GM18867 (cell line): ENCODE measurements around the gene C20orf204.

Experiments used
- ATAC-seq: cut with Tn5 transposase; IDR thresholded peaks from one replicate; pipeline ENCODE4 v1.9.1; 2021; ENCODE audit warnings: mild to moderate bottlenecking, moderate library complexity; ENCODE audit not compliant: unreplicated experiment

C20orf204 gene

DNA sequence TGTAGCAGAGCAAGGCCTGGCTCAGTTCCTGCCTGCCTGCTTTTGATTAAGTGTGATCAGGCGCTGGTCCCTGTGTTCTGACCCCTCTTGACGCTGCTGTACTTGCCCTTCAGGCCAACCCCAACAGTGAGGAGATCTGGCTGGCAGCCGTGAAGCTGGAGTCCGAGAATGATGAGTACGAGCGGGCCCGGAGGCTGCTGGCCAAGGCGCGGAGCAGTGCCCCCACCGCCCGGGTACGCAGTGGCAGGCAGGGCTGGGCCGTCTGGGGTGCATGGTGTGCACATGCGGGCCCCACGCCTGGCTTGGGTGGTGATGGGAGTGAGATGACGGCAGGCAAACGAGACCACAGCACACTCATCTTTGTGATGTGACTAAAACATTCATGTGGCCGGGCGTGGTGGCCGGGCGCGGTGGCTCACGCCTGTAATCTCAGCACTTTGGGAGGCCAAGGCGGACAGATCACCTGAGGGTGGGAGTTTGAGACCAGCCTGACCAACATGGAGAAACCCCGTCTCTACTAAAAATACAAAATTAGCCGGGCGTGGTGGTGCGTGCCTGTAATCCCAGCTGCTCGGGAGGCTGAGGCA is 10.1 kb upstream of the C20orf204 start:
- no peak for ATAC-seq

DNA sequence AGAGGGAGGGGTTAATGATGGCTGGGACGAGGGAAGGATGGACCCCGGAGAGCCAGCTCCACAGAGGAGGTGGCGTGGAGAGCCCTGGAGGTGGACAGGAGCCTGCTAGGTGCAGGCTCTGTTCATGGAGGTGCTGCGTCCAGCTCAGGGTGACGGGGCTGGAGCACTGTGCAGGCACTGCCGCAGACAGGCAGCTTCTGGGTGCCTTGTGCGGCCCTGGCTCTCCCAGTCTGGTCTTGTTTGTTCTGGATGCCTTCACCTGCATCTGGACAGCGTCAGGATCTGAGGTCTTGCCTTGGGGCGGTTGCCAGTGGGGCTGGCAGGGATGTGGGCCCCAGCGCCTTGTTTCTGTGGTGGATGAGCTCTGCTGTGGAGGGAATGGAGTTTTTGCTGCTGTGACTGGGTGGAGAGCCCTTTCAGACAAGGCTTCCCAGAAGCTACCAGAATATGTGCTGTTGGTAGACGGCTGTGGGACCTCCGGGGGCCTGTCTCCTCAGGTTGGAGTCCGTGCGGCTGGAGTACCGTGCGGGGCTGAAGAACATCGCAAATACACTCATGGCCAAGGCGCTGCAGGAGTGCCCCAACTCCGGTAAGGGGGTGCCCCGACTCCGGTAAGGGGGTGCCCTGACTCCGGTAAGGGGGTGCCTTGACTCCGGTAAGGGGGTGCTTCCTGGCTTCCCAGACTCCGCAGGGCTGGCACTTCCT is 7.8 kb upstream of the C20orf204 start:
- no peak for ATAC-seq

- no peak for ATAC-seq
Measured at GRCh38 chr20:64029293-64030117, 6.5 kb upstream of the C20orf204 start.

DNA sequence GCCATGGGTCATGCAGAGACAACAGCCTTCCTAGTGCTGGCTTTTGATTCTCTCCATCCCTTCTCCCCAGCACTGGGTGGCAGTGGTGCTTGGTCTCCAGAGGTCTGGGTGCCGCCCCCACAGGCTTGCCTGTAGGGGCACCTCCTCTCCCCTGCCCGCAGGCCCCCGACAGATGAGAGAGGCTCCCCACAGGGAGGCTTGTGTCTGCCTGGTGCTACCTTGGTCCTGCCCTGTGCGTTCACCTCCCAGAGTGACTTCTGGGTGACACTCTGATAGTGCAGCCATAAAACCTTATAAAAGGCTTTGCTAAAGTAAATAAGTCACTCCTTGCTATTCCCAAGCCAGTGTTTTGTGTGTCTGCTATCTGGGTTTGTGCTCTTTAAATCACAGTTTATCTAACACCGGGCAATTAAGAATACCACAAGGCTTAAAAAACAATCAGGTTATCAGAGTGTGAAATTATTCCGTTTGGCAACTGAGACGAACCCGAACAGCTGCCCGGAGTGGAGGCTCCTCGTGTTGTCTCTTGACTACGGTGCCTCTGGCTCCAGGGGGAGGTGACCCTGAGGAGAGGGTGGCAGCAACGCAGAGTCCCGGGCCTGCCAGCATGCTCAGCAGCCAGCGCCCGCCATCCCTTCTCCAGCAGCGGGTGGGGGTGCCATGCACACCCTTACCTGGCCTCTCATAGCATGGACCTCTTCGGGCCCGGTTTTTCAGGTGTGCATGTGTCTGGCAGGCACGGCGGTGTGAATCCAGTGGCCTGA is 5.4 kb upstream of the C20orf204 start:
- ATAC-seq = no peak

DNA sequence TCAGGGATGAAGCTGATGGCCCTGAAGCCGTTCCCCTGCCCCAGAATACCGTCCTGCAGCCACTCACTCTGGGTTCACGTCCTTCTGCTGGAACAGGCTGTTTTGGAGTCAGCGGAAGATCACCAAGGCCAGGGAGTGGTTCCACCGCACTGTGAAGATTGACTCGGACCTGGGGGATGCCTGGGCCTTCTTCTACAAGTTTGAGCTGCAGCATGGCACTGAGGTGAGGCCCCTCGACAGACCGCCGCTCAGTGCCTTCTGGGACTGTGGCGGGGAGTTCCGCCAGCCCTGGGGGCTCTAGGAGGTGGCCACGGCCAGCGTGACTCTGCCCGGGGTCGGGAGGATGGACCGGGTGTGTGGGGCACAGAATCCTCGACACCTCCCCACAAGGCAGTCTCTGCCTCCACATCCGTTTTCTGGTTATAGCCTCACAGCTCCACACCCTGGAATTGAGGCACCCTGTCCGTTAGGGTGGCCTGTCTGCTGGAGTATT is 4.1 kb upstream of the C20orf204 start:
- ATAC-seq = no peak

- ATAC-seq = no peak
Measured at GRCh38 chr20:64032706-64033624, 3.0 kb upstream of the C20orf204 start.

DNA sequence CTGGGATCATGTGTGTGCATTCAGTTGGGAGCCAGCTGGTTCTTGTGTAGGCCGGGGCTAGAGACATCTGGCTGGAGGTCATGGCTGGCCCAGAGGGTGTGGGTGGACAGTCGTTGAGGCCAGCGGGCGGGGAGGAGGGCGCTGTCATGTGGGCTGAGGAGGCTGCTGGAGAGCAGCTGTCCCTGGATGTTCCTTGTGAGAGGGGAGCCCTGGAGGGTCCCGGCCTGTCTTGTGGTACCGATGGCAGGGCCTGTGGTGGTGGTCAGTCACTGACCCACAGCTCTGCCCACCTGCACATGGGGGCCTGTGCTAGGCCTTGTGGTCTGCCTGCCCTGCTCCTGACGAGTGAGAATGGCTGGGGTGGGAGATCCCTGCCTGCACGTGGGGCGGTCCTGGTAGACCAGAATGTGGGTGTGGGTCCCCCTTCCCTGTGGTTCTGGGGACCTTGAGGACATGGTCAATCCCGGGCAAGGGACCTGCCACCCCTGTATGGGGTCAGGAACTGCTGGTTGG is 1.9 kb upstream of the C20orf204 start:
- no peak for ATAC-seq

DNA sequence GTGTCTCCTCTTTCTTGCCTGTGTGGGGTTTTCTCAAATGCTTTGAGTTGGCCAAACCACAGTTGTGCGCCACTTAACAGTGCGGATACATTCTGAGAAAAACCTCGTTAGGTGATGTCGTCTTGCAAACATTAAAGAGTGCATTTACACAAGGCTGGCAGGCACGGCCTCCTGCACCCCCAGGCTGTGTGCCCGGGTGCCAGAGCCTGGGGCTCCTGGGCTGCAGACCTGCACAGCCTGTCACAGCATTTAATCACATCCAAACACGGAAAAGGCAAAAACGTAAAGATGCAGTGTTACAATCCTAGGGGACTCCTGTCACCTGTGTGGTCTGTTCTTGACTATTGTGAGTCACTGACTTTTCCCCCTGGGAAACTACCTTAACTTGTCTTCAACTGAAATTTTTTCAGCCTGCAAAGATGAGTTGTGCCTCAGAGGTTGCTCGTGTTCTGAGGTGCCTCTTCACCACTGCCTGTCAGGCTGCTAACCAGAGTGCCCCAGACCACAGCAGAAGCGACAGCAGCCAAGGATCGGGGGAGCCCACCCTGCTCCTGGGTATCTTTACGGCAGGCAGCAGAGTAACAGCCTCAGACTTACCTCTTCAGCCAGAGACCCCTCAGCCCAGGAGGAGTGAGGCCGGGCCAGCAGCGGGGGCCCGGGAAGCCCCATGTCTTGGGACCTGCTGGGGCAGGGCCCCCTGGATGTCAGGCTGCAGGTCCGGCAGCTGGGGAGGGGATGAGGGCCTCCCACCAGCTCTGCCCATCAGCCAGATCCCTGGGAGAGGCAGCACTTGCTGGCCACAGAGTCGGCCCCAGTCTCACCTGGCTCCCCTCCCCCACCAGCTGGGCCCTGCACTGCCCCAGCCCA is 683 bp upstream of the C20orf204 start:
- no peak for ATAC-seq

DNA sequence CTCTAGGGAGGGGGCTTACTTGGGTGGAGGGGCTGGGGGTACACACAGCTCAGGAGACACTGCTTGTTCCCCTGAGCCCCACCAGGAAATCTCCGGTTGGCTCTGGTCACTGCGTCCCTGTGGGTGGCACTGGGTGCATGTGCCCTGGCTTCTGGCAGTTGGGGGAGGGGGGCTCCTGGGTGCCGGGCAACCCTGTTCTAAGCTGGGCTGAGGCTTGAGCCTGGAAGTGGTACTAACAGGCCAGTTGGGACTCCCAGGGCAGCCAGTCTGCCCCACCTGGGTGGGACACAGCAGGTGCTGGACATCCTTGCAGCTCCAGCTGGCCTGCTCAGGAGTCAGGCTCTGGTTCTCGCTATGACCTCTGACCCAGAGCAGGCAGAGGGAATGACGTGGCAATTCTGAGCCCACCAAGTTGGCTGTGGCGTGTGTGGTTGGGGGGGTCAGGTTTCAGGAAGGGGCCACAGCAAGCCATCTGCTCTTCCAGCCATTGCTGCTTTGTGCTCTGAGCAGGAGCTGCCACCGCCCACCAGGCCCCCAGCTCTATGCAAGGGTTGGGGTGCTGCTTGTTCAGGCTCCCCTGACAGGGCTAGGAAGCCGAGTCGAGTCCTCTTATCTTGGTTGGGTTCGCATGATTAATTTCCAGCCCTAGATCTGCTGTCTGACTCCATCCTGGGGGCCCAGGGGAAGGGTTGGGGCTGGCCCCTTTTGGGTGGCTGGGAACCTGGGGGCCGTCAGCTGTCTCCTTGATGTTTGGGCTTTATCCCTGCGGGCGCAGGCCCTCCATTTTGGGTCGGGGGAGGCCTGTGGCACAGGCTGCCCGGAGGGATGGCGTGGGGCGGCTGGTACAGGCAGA is 590 bp downstream of the C20orf204 start:
- ATAC-seq = no peak

DNA sequence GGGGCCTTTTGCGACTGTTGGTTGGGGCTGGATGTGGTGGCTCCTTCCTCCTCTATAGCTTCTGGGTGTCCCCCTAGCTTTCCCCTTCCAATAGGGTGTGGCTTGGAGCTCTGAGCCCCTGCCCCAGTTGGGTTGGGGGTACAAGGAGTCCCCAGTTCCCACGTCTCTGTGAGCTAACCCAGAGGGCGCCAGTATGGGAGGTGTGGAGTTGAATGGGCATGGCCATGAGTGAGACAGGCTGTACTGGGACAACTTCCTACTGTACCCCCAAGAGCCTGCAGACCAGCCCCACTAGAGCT is 1.2 kb downstream of the C20orf204 start:
- ATAC-seq = no peak

GRCh38 chr20:64037498-64038213 is 1.7 kb downstream of the C20orf204 start:
- ATAC-seq = no peak

- ATAC-seq = peak; percentile 28
Measured at GRCh38 chr20:64038224-64038564, 2.2 kb downstream of the C20orf204 start.

GRCh38 chr20:64038565-64039292 is 2.7 kb downstream of the C20orf204 start:
- peak; percentile 53 for ATAC-seq

- no peak for ATAC-seq
Measured at GRCh38 chr20:64039293-64040160, 3.5 kb downstream of the C20orf204 start.

DNA sequence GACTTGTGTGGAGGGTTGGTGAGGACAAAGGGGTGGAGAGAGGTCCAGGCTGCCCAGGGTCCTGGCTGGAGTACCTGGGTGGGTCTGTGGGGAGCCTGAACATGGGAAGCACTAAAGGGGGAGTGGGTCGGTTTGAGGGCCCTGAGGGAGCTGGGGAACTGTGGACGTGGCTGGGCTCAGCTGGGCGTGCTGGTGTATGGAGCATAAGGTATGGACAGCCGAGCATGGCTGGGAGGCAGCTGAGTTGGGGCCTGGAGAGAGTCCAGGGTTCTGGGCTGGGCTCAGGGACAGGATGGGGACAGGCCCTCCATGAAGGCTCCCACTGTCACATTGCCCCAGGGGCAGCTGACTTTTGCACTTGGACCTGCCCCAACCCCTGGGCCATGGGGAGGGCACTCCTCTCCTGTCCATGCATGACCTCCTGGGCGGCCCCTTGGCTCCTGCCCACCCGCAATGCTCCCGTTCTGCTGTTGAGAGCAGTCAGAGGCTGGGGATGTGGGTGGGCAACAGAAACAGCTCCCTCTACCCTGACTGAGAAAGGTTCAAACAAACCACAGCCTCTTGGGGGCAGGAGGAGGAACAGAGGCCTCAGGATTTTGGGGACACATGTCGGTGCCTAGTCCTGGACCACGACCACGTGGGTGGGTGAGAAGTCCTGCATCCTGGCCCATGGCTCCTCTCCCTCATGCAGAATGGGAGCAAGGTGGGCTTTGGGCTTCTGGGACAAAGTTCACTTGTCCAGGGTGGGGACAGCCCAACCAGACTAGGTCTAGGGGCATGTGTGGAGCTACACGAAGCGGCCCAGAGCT is 4.5 kb downstream of the C20orf204 start:
- ATAC-seq = no peak
